ENCODE measurements around the gene RTN4. TPM values are rescaled to one million over a fixed set of nuclear protein-coding genes. Genes with fewer than 3 reads are reported as not detected.

Gene RTN4
- total RNA-seq, 1 experiment from 2014 or later, result 513 TPM

DNA sequence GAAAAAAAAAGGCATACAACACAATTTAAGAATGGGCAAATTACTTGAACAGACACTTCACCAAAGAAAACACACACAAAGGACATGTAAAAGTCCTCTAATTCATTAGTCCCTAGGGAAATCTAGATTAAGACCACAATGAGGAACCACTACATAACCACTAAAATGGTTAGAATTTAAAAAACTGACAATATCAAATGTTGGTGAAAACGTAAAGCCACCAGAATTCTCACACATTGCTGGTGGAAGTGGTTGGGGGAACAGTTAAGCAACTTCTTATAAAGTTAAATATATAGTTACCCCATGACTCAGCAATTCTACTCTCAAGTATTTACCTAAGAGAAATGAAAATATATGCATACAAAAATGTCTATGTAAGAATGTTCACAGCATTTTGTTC, 11.8 kb downstream of the RTN4 start:
- intact Hi-C loops (cut with micrococcal nuclease; ENCODE audit: unreplicated experiment), result no loop called here
- ATAC-seq (no peak), DNase-seq (ENCODE audit: low read depth, low spot score) (no peak)
- Histone ChIP-seq H3K27ac (ENCODE audit: low read length) (no peak overlapping the region), H3K27me3 (ENCODE audit: control insufficient read depth, insufficient read depth, low read length) (no peaks in the 10 kb centered on the region), H3K4me3 (ENCODE audit: low read depth in 2 of 2, low read length in 2 of 2) (no peak overlapping the region), H3K36me3 (ENCODE audit: control insufficient read depth, insufficient read depth, low read length) (peaks cover 2% of the 10 kb centered on the region; the same call in 1 of the 2 replicates), H3K9me3 (ENCODE audit: control insufficient read depth, insufficient read depth, low read depth, low read length) (0 out of 2 replicates have a peak, but pooled peaks cover 3% of the 10 kb centered on the region), H3K4me1 (ENCODE audit: control insufficient read depth, insufficient read depth, low read length) (peaks cover 45% of the 10 kb centered on the region)
- POLR2A ChIA-PET, result interaction anchor here (0.5 kb wide), 1 partner anchor 126 kb away, joined by 3 read pairs; no protein-coding TSS in a partner anchor
- TF ChIP-seq, protein P1, sequence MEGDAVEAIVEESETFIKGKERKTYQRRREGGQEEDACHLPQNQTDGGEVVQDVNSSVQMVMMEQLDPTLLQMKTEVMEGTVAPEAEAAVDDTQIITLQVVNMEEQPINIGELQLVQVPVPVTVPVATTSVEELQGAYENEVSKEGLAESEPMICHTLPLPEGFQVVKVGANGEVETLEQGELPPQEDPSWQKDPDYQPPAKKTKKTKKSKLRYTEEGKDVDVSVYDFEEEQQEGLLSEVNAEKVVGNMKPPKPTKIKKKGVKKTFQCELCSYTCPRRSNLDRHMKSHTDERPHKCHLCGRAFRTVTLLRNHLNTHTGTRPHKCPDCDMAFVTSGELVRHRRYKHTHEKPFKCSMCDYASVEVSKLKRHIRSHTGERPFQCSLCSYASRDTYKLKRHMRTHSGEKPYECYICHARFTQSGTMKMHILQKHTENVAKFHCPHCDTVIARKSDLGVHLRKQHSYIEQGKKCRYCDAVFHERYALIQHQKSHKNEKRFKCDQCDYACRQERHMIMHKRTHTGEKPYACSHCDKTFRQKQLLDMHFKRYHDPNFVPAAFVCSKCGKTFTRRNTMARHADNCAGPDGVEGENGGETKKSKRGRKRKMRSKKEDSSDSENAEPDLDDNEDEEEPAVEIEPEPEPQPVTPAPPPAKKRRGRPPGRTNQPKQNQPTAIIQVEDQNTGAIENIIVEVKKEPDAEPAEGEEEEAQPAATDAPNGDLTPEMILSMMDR (IDR thresholded peaks at IDR 0.05), result no peak
- TF ChIP-seq, protein P2, sequence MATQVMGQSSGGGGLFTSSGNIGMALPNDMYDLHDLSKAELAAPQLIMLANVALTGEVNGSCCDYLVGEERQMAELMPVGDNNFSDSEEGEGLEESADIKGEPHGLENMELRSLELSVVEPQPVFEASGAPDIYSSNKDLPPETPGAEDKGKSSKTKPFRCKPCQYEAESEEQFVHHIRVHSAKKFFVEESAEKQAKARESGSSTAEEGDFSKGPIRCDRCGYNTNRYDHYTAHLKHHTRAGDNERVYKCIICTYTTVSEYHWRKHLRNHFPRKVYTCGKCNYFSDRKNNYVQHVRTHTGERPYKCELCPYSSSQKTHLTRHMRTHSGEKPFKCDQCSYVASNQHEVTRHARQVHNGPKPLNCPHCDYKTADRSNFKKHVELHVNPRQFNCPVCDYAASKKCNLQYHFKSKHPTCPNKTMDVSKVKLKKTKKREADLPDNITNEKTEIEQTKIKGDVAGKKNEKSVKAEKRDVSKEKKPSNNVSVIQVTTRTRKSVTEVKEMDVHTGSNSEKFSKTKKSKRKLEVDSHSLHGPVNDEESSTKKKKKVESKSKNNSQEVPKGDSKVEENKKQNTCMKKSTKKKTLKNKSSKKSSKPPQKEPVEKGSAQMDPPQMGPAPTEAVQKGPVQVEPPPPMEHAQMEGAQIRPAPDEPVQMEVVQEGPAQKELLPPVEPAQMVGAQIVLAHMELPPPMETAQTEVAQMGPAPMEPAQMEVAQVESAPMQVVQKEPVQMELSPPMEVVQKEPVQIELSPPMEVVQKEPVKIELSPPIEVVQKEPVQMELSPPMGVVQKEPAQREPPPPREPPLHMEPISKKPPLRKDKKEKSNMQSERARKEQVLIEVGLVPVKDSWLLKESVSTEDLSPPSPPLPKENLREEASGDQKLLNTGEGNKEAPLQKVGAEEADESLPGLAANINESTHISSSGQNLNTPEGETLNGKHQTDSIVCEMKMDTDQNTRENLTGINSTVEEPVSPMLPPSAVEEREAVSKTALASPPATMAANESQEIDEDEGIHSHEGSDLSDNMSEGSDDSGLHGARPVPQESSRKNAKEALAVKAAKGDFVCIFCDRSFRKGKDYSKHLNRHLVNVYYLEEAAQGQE (IDR thresholded peaks at IDR 0.05; ENCODE audit: insufficient read depth in 1 of 2, low read depth in 2 of 2, low read length in 1 of 2), result no peak
- no peak for TF ChIP-seq TCF7L2 (IDR thresholded peaks at IDR 0.05; ENCODE audit: low read depth, low read length)
- no peak for TF ChIP-seq SIN3A (IDR thresholded peaks at IDR 0.05; ENCODE audit: borderline replicate concordance, insufficient read depth, low read depth, low read length)
- no peak for TF ChIP-seq POLR2AphosphoS5 (IDR thresholded peaks at IDR 0.05; ENCODE audit: low read depth, low read length)
- BruUV-seq (replicated peaks), result no TSS peak
- CTCF ChIA-PET, result interaction anchor here (0.6 kb wide), 1 partner anchor 138 kb away, joined by 4 read pairs; no protein-coding TSS in a partner anchor
- in situ Hi-C loops (cut with HindIII; ENCODE audit: low pct_unique_long_range_greater_than_20kb, low sequenced_read_pairs), result loop anchor here (25.0 kb wide), 1 partner anchor 124 kb away; no protein-coding TSS in a partner anchor

DNA sequence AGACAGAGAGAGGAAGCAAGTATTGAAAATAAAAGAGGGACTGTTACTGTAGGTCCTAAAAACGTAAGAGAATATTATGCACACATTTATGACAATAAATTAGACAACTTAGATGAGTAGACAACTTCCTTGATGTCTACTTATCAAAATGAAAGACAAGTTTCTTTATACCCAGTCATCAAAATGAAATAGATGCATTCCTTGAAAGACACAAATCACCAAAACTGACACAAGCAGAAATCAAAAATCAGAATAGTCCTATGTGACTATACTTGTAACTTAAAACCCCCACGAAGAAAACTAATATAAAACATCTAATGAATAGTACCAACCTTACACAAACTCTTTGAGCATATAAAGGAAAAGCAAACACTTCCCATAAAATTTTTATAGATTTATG, 14.5 kb downstream of the RTN4 start:
- in situ Hi-C loops (cut with HindIII; ENCODE audit: low pct_unique_long_range_greater_than_20kb, low sequenced_read_pairs) (loop anchor here (25.0 kb wide), 1 partner anchor 127 kb away; no protein-coding TSS in a partner anchor), intact Hi-C loops (cut with micrococcal nuclease; ENCODE audit: unreplicated experiment) (no loop called here)
- Histone ChIP-seq H3K9me3 (ENCODE audit: control insufficient read depth, insufficient read depth, low read depth, low read length) (0 out of 2 replicates have a peak, but pooled peaks cover 3% of the 10 kb centered on the region), H3K27me3 (ENCODE audit: control insufficient read depth, insufficient read depth, low read length) (no peaks in the 10 kb centered on the region), H3K27ac (ENCODE audit: low read length) (no peak overlapping the region; the same call in 1 of the 2 replicates), H3K4me1 (ENCODE audit: control insufficient read depth, insufficient read depth, low read length) (peaks cover 51% of the 10 kb centered on the region), H3K4me3 (ENCODE audit: low read depth in 2 of 2, low read length in 2 of 2) (no peak overlapping the region), H3K36me3 (ENCODE audit: control insufficient read depth, insufficient read depth, low read length) (peaks cover 2% of the 10 kb centered on the region; the same call in 1 of the 2 replicates)
- BruUV-seq (replicated peaks), result no TSS peak
- TF ChIP-seq, protein P1 (IDR thresholded peaks at IDR 0.05), result no peak
- TF ChIP-seq TCF7L2 (IDR thresholded peaks at IDR 0.05; ENCODE audit: low read depth, low read length), result no peak
- TF ChIP-seq POLR2AphosphoS5 (IDR thresholded peaks at IDR 0.05; ENCODE audit: low read depth, low read length), result no peak
- POLR2A ChIA-PET, result no interaction called here
- CTCF ChIA-PET, result no interaction called here
- ATAC-seq, result no peak
- no peak for DNase-seq (ENCODE audit: low read depth, low spot score)

Data from Panc1 (cell line).